ENCODE measurements around the gene ZMIZ1. TPM values are rescaled to one million over a fixed set of nuclear protein-coding genes. Genes with fewer than 3 reads are reported as not detected.
A peak's percentile ranks its signal among the peaks of the same experiment; 100 is the strongest.

The ZMIZ1 gene
- total RNA-seq, 4 donors from 2014 or later = 71.9 to 104 (median 79.5) TPM

- H3K36me3 ChIP-seq = peaks cover 47% of the 10 kb centered on the region
- H3K4me1 ChIP-seq = peaks cover 37% of the 10 kb centered on the region
- H3K27me3 ChIP-seq = no peaks in the 10 kb centered on the region
- no peaks in the 10 kb centered on the region for H3K9me3 ChIP-seq
- peak overlapping the region; percentile 74 for H3K4me3 ChIP-seq
- H3K27ac ChIP-seq = peak overlapping the region; percentile 87
- WGBS = 74% methylated on average over 3 of the region's 3 CpGs
- peak in 1 of 2 donors; percentile 77 for DNase-seq (ENCODE audit: low spot score in 2 of 2)
- no peak for TF ChIP-seq POLR2A (IDR thresholded peaks at IDR 0.05)
These were observed 279.8 kb downstream of the ZMIZ1 start for GRCh38 chr10:79348640-79348988.

- no peaks in the 10 kb centered on the region for H3K9me3 ChIP-seq
- peak overlapping the region; percentile 74 for H3K4me3 ChIP-seq
- H3K36me3 ChIP-seq = peaks cover 52% of the 10 kb centered on the region
- 81% methylated on average over 4 of the region's 6 CpGs for WGBS
- H3K27me3 ChIP-seq = no peaks in the 10 kb centered on the region
- DNase-seq (ENCODE audit: low spot score in 2 of 2) = peak in 1 of 2 donors; percentile 69
- no peak for TF ChIP-seq POLR2AphosphoS5 (IDR thresholded peaks at IDR 0.05)
- TF ChIP-seq CTCF (IDR thresholded peaks at IDR 0.05) = no peak
- no peak for TF ChIP-seq POLR2A (IDR thresholded peaks at IDR 0.05)
- TF ChIP-seq EP300 (IDR thresholded peaks at IDR 0.05) = no peak
- H3K27ac ChIP-seq = no peak overlapping the region
- peaks cover 36% of the 10 kb centered on the region for H3K4me1 ChIP-seq
These were observed 280.3 kb downstream of the ZMIZ1 start for GRCh38 chr10:79349072-79349491.

GRCh38 chr10:79349766-79350406 lies 281.1 kb downstream of the ZMIZ1 start:
- DNase-seq (ENCODE audit: low spot score in 2 of 2) = peak in 1 of 2 donors; percentile 59
- no peak for TF ChIP-seq POLR2AphosphoS5 (IDR thresholded peaks at IDR 0.05)
- no peak for TF ChIP-seq POLR2A (IDR thresholded peaks at IDR 0.05)
- no peak for TF ChIP-seq EP300 (IDR thresholded peaks at IDR 0.05)
- TF ChIP-seq CTCF (IDR thresholded peaks at IDR 0.05) = no peak
- H3K4me3 ChIP-seq = no peak overlapping the region
- H3K27ac ChIP-seq = no peak overlapping the region
- H3K27me3 ChIP-seq = no peaks in the 10 kb centered on the region
- H3K4me1 ChIP-seq = peaks cover 36% of the 10 kb centered on the region
- WGBS = 82% methylated on average over 6 of the region's 6 CpGs
- H3K9me3 ChIP-seq = no peaks in the 10 kb centered on the region
- peaks cover 58% of the 10 kb centered on the region for H3K36me3 ChIP-seq

GRCh38 chr10:79350407-79351154 lies 281.8 kb downstream of the ZMIZ1 start:
- Histone ChIP-seq H3K9me3 (no peaks in the 10 kb centered on the region), H3K4me3 (no peak overlapping the region), H3K4me1 (peaks cover 31% of the 10 kb centered on the region), H3K36me3 (peaks cover 63% of the 10 kb centered on the region), H3K27ac (no peak overlapping the region), H3K27me3 (no peaks in the 10 kb centered on the region)
- DNase-seq (ENCODE audit: low spot score in 2 of 2) = peak in 1 of 2 donors; percentile 67
- no peak for TF ChIP-seq POLR2A (IDR thresholded peaks at IDR 0.05)
- WGBS = 86% methylated on average over 20 of the region's 21 CpGs

DNA sequence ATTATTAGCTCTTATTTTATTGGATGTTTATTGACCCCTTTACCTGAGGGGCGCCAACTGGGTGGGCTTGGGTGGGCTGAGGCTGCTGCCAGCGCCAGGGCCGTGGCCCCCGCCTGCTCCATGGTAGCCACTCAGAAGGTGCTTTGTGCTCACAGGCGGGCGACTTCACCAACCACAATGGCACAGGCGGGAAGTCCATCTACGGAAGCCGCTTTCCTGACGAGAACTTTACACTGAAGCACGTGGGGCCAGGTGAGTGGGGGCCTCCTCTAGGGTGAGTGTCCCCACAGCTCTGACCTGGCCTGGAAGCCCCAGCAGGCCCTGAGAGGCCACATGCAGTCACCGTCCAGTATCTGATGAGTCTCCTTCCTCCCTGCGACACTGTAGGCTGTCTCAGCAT lies 282.6 kb downstream of the ZMIZ1 start:
- Histone ChIP-seq H3K27me3 (no peaks in the 10 kb centered on the region), H3K4me1 (peaks cover 31% of the 10 kb centered on the region), H3K27ac (no peak overlapping the region), H3K9me3 (no peaks in the 10 kb centered on the region), H3K4me3 (no peak overlapping the region), H3K36me3 (peaks cover 63% of the 10 kb centered on the region)
- TF ChIP-seq POLR2AphosphoS5 (IDR thresholded peaks at IDR 0.05) (no peak), EP300 (IDR thresholded peaks at IDR 0.05) (no peak), POLR2A (IDR thresholded peaks at IDR 0.05) (no peak), CTCF (IDR thresholded peaks at IDR 0.05) (no peak)
- no peak for DNase-seq (ENCODE audit: low spot score in 2 of 2)
- 95% methylated on average over 13 of the region's 13 CpGs for WGBS

GRCh38 chr10:79352035-79352877 lies 283.5 kb downstream of the ZMIZ1 start:
- H3K36me3 ChIP-seq = peaks cover 68% of the 10 kb centered on the region
- H3K9me3 ChIP-seq = no peaks in the 10 kb centered on the region
- TF ChIP-seq POLR2AphosphoS5 (IDR thresholded peaks at IDR 0.05) = no peak
- no peak for TF ChIP-seq POLR2A (IDR thresholded peaks at IDR 0.05)
- TF ChIP-seq EP300 (IDR thresholded peaks at IDR 0.05) = no peak
- TF ChIP-seq CTCF (IDR thresholded peaks at IDR 0.05) = no peak
- H3K27me3 ChIP-seq = no peaks in the 10 kb centered on the region
- H3K4me3 ChIP-seq = no peak overlapping the region
- WGBS = 92% methylated on average over 11 of the region's 11 CpGs
- peak in 1 of 2 donors; percentile 53 for DNase-seq (ENCODE audit: low spot score in 2 of 2)
- peaks cover 23% of the 10 kb centered on the region for H3K4me1 ChIP-seq
- no peak overlapping the region for H3K27ac ChIP-seq

All from suprapubic skin (tissue), 4 donors.